Osteocyte (in vitro differentiated cells): ENCODE data around the gene PCDHA1. TPM values are rescaled to one million over a fixed set of nuclear protein-coding genes. Genes with fewer than 3 reads are reported as not detected.

Source experiments
- DNase-seq: peaks from one replicate; pipeline ENCODE4 v3.0.0; 2021; ENCODE audit warnings: mixed read lengths; ENCODE audit not compliant: unreplicated experiment; ENCODE audit errors: extremely low spot score
- H3K27ac Mint-ChIP-seq: one replicate; pipeline ENCODE4 v1.8.0; 2021; ENCODE audit warnings: mild to moderate bottlenecking, mixed read lengths; ENCODE audit not compliant: unreplicated experiment
- H3K27me3 Mint-ChIP-seq: one replicate; pipeline ENCODE4 v1.8.0; 2021; ENCODE audit warnings: mixed read lengths; ENCODE audit not compliant: unreplicated experiment
- H3K36me3 Mint-ChIP-seq: one replicate; pipeline ENCODE4 v1.8.0; 2021; ENCODE audit warnings: mixed read lengths; ENCODE audit not compliant: unreplicated experiment
- H3K4me1 Mint-ChIP-seq: one replicate; pipeline ENCODE4 v1.8.0; 2021; ENCODE audit warnings: mixed read lengths; ENCODE audit not compliant: unreplicated experiment
- H3K4me3 Mint-ChIP-seq: one replicate; pipeline ENCODE4 v1.8.0; 2021; ENCODE audit warnings: mild to moderate bottlenecking, moderate library complexity, mixed read lengths; ENCODE audit not compliant: unreplicated experiment
- H3K9me3 Mint-ChIP-seq: one replicate; pipeline ENCODE4 v1.8.0; 2021; ENCODE audit warnings: mixed read lengths; ENCODE audit not compliant: unreplicated experiment
- CTCF ChIP-seq: fragments of 200-600 bp; sonication (generic); IDR thresholded peaks from 2 replicates; pipeline ENCODE4 v1.5.0; 2021; ENCODE audit warnings: antibody characterized with exemption, mild to moderate bottlenecking, moderate library complexity
- total RNA-seq: library from RNA; stranded (reverse); gene quantifications from 2 replicates; pipeline ENCODE4 v1.2.1, GENCODE V29; 2021

The PCDHA1 gene
- total RNA-seq, 1 donor from 2014 or later, result not detected

GRCh38 chr5:140964356-140964755 is 178.4 kb downstream of the PCDHA1 start:
- Mint-ChIP-seq H3K27me3 (peaks cover 5% of the 10 kb centered on the region), H3K4me1 (peaks cover 25% of the 10 kb centered on the region), H3K9me3 (no peaks in the 10 kb centered on the region), H3K27ac (no peak overlapping the region), H3K4me3 (no peak overlapping the region), H3K36me3 (no peaks in the 10 kb centered on the region)
- TF ChIP-seq CTCF, result no peak
- no peak for DNase-seq

GRCh38 chr5:140965905-140966292 is 180.0 kb downstream of the PCDHA1 start:
- Mint-ChIP-seq H3K4me1 (peaks cover 25% of the 10 kb centered on the region), H3K4me3 (peak overlapping the region; percentile 93), H3K9me3 (no peaks in the 10 kb centered on the region), H3K27ac (peak overlapping the region; percentile 81), H3K36me3 (no peaks in the 10 kb centered on the region), H3K27me3 (peaks cover 5% of the 10 kb centered on the region)
- no peak for TF ChIP-seq CTCF
- DNase-seq, result no peak

GRCh38 chr5:140966293-140967225 is 180.6 kb downstream of the PCDHA1 start, which contains the start of gene PCDHAC2:
Gene PCDHAC2, plus strand, starts transcription at chr5:140966476. Its CDS starts 291 bp downstream, at chr5:140966767.
- TF ChIP-seq CTCF, result no peak
- H3K36me3 Mint-ChIP-seq, result no peaks in the 10 kb centered on the region
- peak; percentile 88 for DNase-seq
- peak within 1 kb of the TSS; percentile 81 for H3K27ac Mint-ChIP-seq
- H3K4me1 Mint-ChIP-seq, result peaks cover 24% of the 10 kb centered on the region
- H3K9me3 Mint-ChIP-seq, result no peaks in the 10 kb centered on the region
- peaks cover 5% of the 10 kb centered on the region for H3K27me3 Mint-ChIP-seq
- peak within 1 kb of the TSS; percentile 93 for H3K4me3 Mint-ChIP-seq

- Mint-ChIP-seq H3K27ac (no peak overlapping the region), H3K9me3 (no peaks in the 10 kb centered on the region), H3K27me3 (peaks cover 5% of the 10 kb centered on the region), H3K36me3 (no peaks in the 10 kb centered on the region), H3K4me3 (peak overlapping the region; percentile 93), H3K4me1 (peaks cover 24% of the 10 kb centered on the region)
- TF ChIP-seq CTCF, result no peak
- DNase-seq, result no peak
Observed at GRCh38 chr5:140967226-140967893, 181.4 kb downstream of the PCDHA1 start.

- Mint-ChIP-seq H3K36me3 (no peaks in the 10 kb centered on the region), H3K4me1 (peaks cover 21% of the 10 kb centered on the region), H3K4me3 (no peak overlapping the region), H3K27me3 (peaks cover 4% of the 10 kb centered on the region), H3K27ac (no peak overlapping the region), H3K9me3 (no peaks in the 10 kb centered on the region)
- no peak for TF ChIP-seq CTCF
- no peak for DNase-seq
Observed at GRCh38 chr5:140969880-140970279, 183.9 kb downstream of the PCDHA1 start.
